ENCODE results near the gene TAF12. TPM values are rescaled to one million over a fixed set of nuclear protein-coding genes. Genes with fewer than 3 reads are reported as not detected.

TAF12 gene, protein sequence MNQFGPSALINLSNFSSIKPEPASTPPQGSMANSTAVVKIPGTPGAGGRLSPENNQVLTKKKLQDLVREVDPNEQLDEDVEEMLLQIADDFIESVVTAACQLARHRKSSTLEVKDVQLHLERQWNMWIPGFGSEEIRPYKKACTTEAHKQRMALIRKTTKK
- total RNA-seq (2013; cell fraction: nucleolus; rRNA removed) = 6.9 TPM in 2 replicates
- total RNA-seq (2014; rRNA removed) (21.9 and 30.0 TPM in 2 replicates), total RNA-seq (2014; rRNA removed; fragmentation: Illumina TruSeq; extraction: Trizol) (23.9 and 25.1 TPM in 2 replicates), total RNA-seq (2021) (18.3 TPM in 2 replicates), polyA plus RNA-seq (2011; rRNA removed) (30.2 and 35.0 TPM in 2 replicates), polyA plus RNA-seq (2014; fragmentation: Illumina TruSeq; extraction: Trizol) (27.0 and 28.3 TPM in 2 replicates), polyA plus RNA-seq (2014; fragmentation: Nextera tagmentation; extraction: Ambion mirVana) (10 to 100 TPM; 34.3 to 41.9 TPM), polyA plus RNA-seq (2014; rRNA removed) (25.5 and 25.6 TPM in 2 replicates), polyA plus RNA-seq (2016; fragmentation: Nextera tagmentation; extraction: Ambion mirVana) (10 to 100 TPM; 42.4 to 43.3 TPM), polyA minus RNA-seq (2011; rRNA and poly(A)+ RNA removed) (14.2 and 15.4 TPM in 2 replicates), Bru-seq, nascent RNA (percentile 60 among the genes with signal in this experiment), BruChase-seq, experiment 1, labeled RNA remaining after a 6-hour chase (percentile 59 among the genes with signal in this experiment), BruChase-seq, experiment 2, labeled RNA remaining after a 2-hour chase (percentile 59 among the genes with signal in this experiment)
- 13.5 TPM for polyA plus RNA-seq (2011; ENCODE audit: low read depth)
- polyA plus RNA-seq (2011; cell fraction: cytosol; rRNA removed) = 18.8 and 22.1 TPM in 2 replicates
- polyA plus RNA-seq (2011; cell fraction: nucleus; rRNA removed) = 12.2 and 16.6 TPM in 2 replicates
- 17.9 and 18.0 TPM in 2 replicates for polyA plus RNA-seq (2012)
- polyA minus RNA-seq (2011; cell fraction: cytosol; rRNA and poly(A)+ RNA removed) = 3.7 and 3.8 TPM in 2 replicates
- polyA minus RNA-seq (2011; cell fraction: nucleus; rRNA and poly(A)+ RNA removed) = 3.5 and 7.3 TPM in 2 replicates
- long read RNA-seq, experiment 1, transcript TAF12-202 (6 exons, 1,334 nt) = major isoform, 22 of 22 reads
- long read RNA-seq, experiment 1, partial matches to known transcripts = 0 of 22 reads
- long read RNA-seq, experiment 1, other reads (novel, unspliced or antisense) = 0 of 22 reads
- long read RNA-seq, experiment 2, transcript TAF12-202 (6 exons, 1,334 nt) = major isoform, 110 of 124 reads
- long read RNA-seq, experiment 2, partial matches to known transcripts = 6 of 124 reads
- long read RNA-seq, experiment 2, other reads (novel, unspliced or antisense) = 7 of 124 reads

DNA sequence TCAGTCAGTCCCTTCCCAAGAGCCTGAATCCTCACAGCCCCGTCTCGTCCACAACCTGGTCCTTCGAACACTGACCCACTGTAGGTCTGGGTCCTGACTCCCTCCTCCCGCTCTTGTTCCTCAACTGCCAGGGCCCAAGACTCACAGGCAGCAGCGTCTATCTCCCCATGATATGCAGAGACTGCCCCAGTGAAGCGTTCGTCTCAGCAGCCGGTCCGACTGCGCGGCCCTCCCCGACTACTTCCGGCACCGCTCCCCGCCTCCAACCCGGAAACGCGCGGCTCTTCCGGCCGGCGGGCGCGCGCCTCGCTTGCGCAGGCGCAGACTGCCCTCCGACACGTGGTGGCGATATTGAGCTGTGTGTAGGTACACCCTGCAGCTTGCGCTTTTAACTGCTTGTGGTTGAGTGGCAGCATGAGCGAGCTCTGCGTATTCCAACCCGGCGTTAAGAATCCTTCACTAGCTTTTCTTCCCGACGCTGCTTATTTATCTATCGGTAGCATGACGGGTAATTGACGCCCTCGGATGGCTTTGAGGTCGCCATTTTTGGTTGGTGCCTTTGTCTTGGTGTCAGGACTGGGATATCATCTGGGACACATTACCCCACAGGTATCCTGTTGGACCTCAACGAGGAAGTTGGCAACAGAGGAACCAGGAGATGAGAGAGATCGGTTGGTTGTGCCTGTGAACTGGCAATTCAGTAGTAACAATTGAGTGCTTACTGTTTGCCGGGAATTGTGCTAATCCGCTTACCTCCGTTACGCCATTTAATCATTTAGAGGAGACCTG lies at the start of gene TAF12:
Gene TAF12, minus strand, starts transcription at position 221 of the 789 bp plus-strand sequence. CDS start 20,986 bp downstream, outside the sequence.
- intact Hi-C loops (cut with micrococcal nuclease; ENCODE audit: unreplicated experiment) = loop anchor here (5.0 kb wide), 1 partner anchor 126 kb away; no protein-coding TSS in a partner anchor
- BruUV-seq (replicated peaks) = TSS peak; percentile 99
- ChIA-PET SMC1A (ENCODE audit: uncharacterized antibody, unreplicated experiment) (interaction anchor here (0.6 to 3.3 kb wide), 16 partner anchors 23 to 538 kb away, joined by 3 to 21 read pairs (median 3); partner anchors contain the start of genes GMEB1, TRNAU1AP and YTHDF2), POLR2A (interaction anchor here (0.5 to 5.2 kb wide), 31 partner anchors 9 to 753 kb away, joined by 3 to 43 read pairs (median 6); partner anchors contain the start of genes GMEB1, SRSF4 and YTHDF2), RAD21 (ENCODE audit: unreplicated experiment) (interaction anchor here (0.5 to 3.1 kb wide), 22 partner anchors 12 to 560 kb away, joined by 3 to 26 read pairs (median 4); partner anchors contain the start of genes GMEB1 and YTHDF2), CTCF (interaction anchor here (0.6 to 3.8 kb wide), 14 partner anchors 25 to 539 kb away, joined by 3 to 31 read pairs (median 4); partner anchors contain the start of gene YTHDF2)
- Histone ChIP-seq H3K79me2 (ENCODE audit: control insufficient read depth, insufficient read depth, low read length) (peaks cover 30% of the 10 kb centered on the region), H3K4me2 (ENCODE audit: control insufficient read depth, insufficient read depth) (peak within 1 kb of the TSS; percentile 93), H3K27me3 (replicated peaks in 1 of 2; ENCODE audit: control insufficient read depth in 2 of 2, insufficient read depth in 2 of 2, low read length in 1 of 2) (no peaks in the 10 kb centered on the region), H3K36me3 (ENCODE audit: control insufficient read depth in 2 of 2, insufficient read depth in 2 of 2, low read length in 1 of 2) (no peaks in the 10 kb centered on the region), H3K4me1 (ENCODE audit: control insufficient read depth, insufficient read depth, low read length) (peaks cover 13% of the 10 kb centered on the region), H4K20me1 (ENCODE audit: control insufficient read depth, insufficient read depth) (no peaks in the 10 kb centered on the region), H3K27ac (ENCODE audit: control insufficient read depth, insufficient read depth) (peak within 1 kb of the TSS; percentile 90), H3K9ac (ENCODE audit: control insufficient read depth, insufficient read depth, low read length) (peak within 1 kb of the TSS; percentile 95), H3K4me3 (peak within 1 kb of the TSS; percentile 92), H2AFZ (ENCODE audit: control insufficient read depth, low read depth, low read length) (peak within 1 kb of the TSS; percentile 97), H3K9me3 (replicated peaks; ENCODE audit: control insufficient read depth, insufficient read depth, low read length) (no peaks in the 10 kb centered on the region)
- WGBS (ENCODE audit: insufficient coverage, insufficient replicate concordance, low lambda C conversion rate, missing lambda C conversion rate) = under 1% methylated on average over 49 of the region's 49 CpGs
- DNase-seq (ENCODE audit: low read depth, low spot score) = peak; percentile 93
- FAIRE-seq = peak; percentile 18
- in situ Hi-C loops (cut with MboI) = loop anchor here (5.0 kb wide), 1 partner anchor 234 kb away; no protein-coding TSS in a partner anchor
- peak; percentile 90 for ATAC-seq
- TF ChIP-seq RELA (IDR thresholded peaks at IDR 0.05; ENCODE audit: borderline replicate concordance, partially characterized antibody) = peak; percentile 50
- no peak for TF ChIP-seq KAT2A (conservative IDR thresholded peaks at IDR 0.05; ENCODE audit: control insufficient read depth, low read depth, low read length)
- peak; percentile 90 for TF ChIP-seq SMAD5 (IDR thresholded peaks at IDR 0.05; ENCODE audit: low read depth)
- no peak for TF ChIP-seq SREBF1 (IDR thresholded peaks at IDR 0.05; ENCODE audit: low read length)
- no peak for TF ChIP-seq MTA2 (IDR thresholded peaks at IDR 0.05; ENCODE audit: low read depth)
- peak; percentile 59; the same call in 1 of the 2 replicates for TF ChIP-seq CHD2 (IDR thresholded peaks at IDR 0.05; ENCODE audit: borderline replicate concordance, low read depth, low read length)
- TF ChIP-seq, protein P1, sequence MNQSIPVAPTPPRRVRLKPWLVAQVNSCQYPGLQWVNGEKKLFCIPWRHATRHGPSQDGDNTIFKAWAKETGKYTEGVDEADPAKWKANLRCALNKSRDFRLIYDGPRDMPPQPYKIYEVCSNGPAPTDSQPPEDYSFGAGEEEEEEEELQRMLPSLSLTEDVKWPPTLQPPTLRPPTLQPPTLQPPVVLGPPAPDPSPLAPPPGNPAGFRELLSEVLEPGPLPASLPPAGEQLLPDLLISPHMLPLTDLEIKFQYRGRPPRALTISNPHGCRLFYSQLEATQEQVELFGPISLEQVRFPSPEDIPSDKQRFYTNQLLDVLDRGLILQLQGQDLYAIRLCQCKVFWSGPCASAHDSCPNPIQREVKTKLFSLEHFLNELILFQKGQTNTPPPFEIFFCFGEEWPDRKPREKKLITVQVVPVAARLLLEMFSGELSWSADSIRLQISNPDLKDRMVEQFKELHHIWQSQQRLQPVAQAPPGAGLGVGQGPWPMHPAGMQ (IDR thresholded peaks at IDR 0.05; ENCODE audit: borderline replicate concordance) = no peak
- TF ChIP-seq SREBF2 (IDR thresholded peaks at IDR 0.05; ENCODE audit: low read length) = peak; percentile 42; the same call in 1 of the 2 replicates
- peak; percentile 88 for TF ChIP-seq NBN (IDR thresholded peaks at IDR 0.05)
- TF ChIP-seq SIN3A (IDR thresholded peaks at IDR 0.05; ENCODE audit: low read depth, low read length) = peak; percentile 64; the same call in 1 of the 2 replicates
- TF ChIP-seq, protein P2, sequence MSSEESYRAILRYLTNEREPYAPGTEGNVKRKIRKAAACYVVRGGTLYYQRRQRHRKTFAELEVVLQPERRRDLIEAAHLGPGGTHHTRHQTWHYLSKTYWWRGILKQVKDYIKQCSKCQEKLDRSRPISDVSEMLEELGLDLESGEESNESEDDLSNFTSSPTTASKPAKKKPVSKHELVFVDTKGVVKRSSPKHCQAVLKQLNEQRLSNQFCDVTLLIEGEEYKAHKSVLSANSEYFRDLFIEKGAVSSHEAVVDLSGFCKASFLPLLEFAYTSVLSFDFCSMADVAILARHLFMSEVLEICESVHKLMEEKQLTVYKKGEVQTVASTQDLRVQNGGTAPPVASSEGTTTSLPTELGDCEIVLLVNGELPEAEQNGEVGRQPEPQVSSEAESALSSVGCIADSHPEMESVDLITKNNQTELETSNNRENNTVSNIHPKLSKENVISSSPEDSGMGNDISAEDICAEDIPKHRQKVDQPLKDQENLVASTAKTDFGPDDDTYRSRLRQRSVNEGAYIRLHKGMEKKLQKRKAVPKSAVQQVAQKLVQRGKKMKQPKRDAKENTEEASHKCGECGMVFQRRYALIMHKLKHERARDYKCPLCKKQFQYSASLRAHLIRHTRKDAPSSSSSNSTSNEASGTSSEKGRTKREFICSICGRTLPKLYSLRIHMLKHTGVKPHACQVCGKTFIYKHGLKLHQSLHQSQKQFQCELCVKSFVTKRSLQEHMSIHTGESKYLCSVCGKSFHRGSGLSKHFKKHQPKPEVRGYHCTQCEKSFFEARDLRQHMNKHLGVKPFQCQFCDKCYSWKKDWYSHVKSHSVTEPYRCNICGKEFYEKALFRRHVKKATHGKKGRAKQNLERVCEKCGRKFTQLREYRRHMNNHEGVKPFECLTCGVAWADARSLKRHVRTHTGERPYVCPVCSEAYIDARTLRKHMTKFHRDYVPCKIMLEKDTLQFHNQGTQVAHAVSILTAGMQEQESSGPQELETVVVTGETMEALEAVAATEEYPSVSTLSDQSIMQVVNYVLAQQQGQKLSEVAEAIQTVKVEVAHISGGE (CRISPR knock-in tag; IDR thresholded peaks at IDR 0.05) = peak; percentile 83

All from GM12878 (cell line).